DOHH2 (cell line): ENCODE results near the gene CABLES1.

Experiments used
- H3F3A ChIP-seq: fragments of 200-600 bp; sonication (generic), shearing (Covaris generic); 2 replicates; pipeline ENCODE4 v1.6.0; 2016; ENCODE audit warnings: antibody characterized with exemption, mild to moderate bottlenecking; ENCODE audit not compliant: control insufficient read depth, insufficient read depth
- H3K27ac ChIP-seq: fragments of 200-600 bp; sonication (generic); 2 replicates; pipeline ENCODE4 v1.5.1; 2014; ENCODE audit warnings: low read depth, mild to moderate bottlenecking, low read length, moderate library complexity
- H3K27me3 ChIP-seq: fragments of 200-600 bp; sonication (generic); 2 replicates; pipeline ENCODE4 v1.6.1; 2014; ENCODE audit warnings: mild to moderate bottlenecking, low read length, mixed read lengths; ENCODE audit not compliant: control insufficient read depth
- H3K36me3 ChIP-seq: fragments of 200-600 bp; sonication (generic); 2 replicates; pipeline ENCODE4 v1.6.1; 2014; ENCODE audit warnings: mild to moderate bottlenecking, low read length, moderate library complexity, mixed read lengths; ENCODE audit not compliant: control insufficient read depth
- H3K4me1 ChIP-seq: fragments of 200-600 bp; sonication (generic); 2 replicates; pipeline ENCODE4 v1.6.1; 2014; ENCODE audit warnings: mild to moderate bottlenecking, low read length, mixed read lengths; ENCODE audit not compliant: control insufficient read depth
- H3K4me2 ChIP-seq: fragments of 200-600 bp; sonication (generic); 2 replicates; pipeline ENCODE4 v1.6.0; 2014; ENCODE audit warnings: mild to moderate bottlenecking, low read length, moderate library complexity
- H3K4me3 ChIP-seq: fragments of 200-600 bp; sonication (generic); 2 replicates; pipeline ENCODE4 v1.5.1; 2014; ENCODE audit warnings: mild to moderate bottlenecking, low read length, mixed read lengths
- H3K79me2 ChIP-seq: fragments of 200-600 bp; sonication (generic); 2 replicates; pipeline ENCODE4 v1.6.1; 2014; ENCODE audit warnings: mild to moderate bottlenecking, low read length, mixed read lengths; ENCODE audit not compliant: control insufficient read depth
- H3K9me2 ChIP-seq: fragments of 200-600 bp; sonication (generic); replicated peaks from 2 replicates; pipeline ENCODE4 v1.6.1; 2014; ENCODE audit warnings: mild to moderate bottlenecking, low read length, mixed read lengths; ENCODE audit not compliant: control insufficient read depth
- H3K9me3 ChIP-seq: fragments of 200-600 bp; sonication (generic); 2 replicates; pipeline ENCODE4 v1.6.1; 2014; ENCODE audit warnings: antibody characterized with exemption, low read length, mixed read lengths; ENCODE audit not compliant: control insufficient read depth, insufficient read depth
- H4K20me1 ChIP-seq: fragments of 200-600 bp; sonication (generic); 2 replicates; pipeline ENCODE4 v1.6.0; 2014; ENCODE audit warnings: low read depth, mild to moderate bottlenecking, antibody characterized with exemption, low read length, moderate library complexity; ENCODE audit not compliant: control insufficient read depth, insufficient read depth
- EZH2phosphoT487 ChIP-seq: fragments of 200-600 bp; sonication (generic); IDR thresholded peaks from 2 replicates; pipeline ENCODE4 v1.6.1; 2017; ENCODE audit warnings: borderline replicate concordance, mild to moderate bottlenecking, antibody characterized with exemption, low read length, moderate library complexity, mixed read lengths
- TF ChIP-seq, protein P1 (sequence below): fragments of 200-600 bp; sonication (generic); IDR thresholded peaks from one replicate; pipeline ENCODE4 v1.5.1; 2014; ENCODE audit warnings: antibody characterized with exemption, mild to moderate bottlenecking, low read depth, low read length; ENCODE audit not compliant: poor library complexity, severe bottlenecking

CABLES1 gene

DNA sequence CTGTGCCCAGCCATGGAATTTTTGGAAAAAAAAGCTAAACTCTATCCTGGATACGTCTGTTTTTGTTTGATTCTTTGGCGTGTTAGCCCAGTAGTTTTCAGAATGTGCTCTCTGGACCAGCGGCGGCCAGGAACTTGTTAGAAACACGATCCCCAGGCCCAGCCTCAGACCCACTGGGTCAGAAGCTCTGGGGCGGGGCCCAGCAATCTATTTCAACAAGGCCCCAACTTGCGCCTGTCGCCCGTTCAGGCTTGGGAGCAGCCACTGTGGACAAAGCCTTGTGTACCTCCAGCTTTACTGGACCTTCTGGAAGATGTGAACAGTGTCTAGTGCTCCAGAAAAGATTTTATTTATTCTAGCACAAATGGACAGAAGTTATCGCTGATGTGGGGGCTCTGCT, 14.3 kb downstream of the CABLES1 start:
- H3K27me3 ChIP-seq = no peaks in the 10 kb centered on the region
- no peaks in the 10 kb centered on the region for H4K20me1 ChIP-seq

GRCh38 chr18:23151414-23152099, 16.3 kb downstream of the CABLES1 start:
- H3K4me2 ChIP-seq = no peak overlapping the region
- no peak for TF ChIP-seq EZH2phosphoT487
- TF ChIP-seq, protein P1, sequence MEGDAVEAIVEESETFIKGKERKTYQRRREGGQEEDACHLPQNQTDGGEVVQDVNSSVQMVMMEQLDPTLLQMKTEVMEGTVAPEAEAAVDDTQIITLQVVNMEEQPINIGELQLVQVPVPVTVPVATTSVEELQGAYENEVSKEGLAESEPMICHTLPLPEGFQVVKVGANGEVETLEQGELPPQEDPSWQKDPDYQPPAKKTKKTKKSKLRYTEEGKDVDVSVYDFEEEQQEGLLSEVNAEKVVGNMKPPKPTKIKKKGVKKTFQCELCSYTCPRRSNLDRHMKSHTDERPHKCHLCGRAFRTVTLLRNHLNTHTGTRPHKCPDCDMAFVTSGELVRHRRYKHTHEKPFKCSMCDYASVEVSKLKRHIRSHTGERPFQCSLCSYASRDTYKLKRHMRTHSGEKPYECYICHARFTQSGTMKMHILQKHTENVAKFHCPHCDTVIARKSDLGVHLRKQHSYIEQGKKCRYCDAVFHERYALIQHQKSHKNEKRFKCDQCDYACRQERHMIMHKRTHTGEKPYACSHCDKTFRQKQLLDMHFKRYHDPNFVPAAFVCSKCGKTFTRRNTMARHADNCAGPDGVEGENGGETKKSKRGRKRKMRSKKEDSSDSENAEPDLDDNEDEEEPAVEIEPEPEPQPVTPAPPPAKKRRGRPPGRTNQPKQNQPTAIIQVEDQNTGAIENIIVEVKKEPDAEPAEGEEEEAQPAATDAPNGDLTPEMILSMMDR = no peak
- no peaks in the 10 kb centered on the region for H3K9me3 ChIP-seq
- no peaks in the 10 kb centered on the region for H3K4me1 ChIP-seq
- no peak overlapping the region for H3K4me3 ChIP-seq
- H3K27ac ChIP-seq = no peak overlapping the region
- no peaks in the 10 kb centered on the region for H3K79me2 ChIP-seq
- H3K36me3 ChIP-seq = no peaks in the 10 kb centered on the region
- H3F3A ChIP-seq = no peaks in the 10 kb centered on the region
- H4K20me1 ChIP-seq = no peaks in the 10 kb centered on the region
- no peaks in the 10 kb centered on the region for H3K27me3 ChIP-seq
- no peaks in the 10 kb centered on the region for H3K9me2 ChIP-seq

More for the DNA sequence above, 14.3 kb downstream of the CABLES1 start:
- Histone ChIP-seq H3F3A (no peaks in the 10 kb centered on the region), H3K27ac (no peak overlapping the region), H3K79me2 (no peaks in the 10 kb centered on the region), H3K4me3 (no peak overlapping the region), H3K4me2 (no peak overlapping the region), H3K9me3 (no peaks in the 10 kb centered on the region), H3K4me1 (no peaks in the 10 kb centered on the region), H3K9me2 (no peaks in the 10 kb centered on the region), H3K36me3 (no peaks in the 10 kb centered on the region)
- TF ChIP-seq EZH2phosphoT487 = no peak
- TF ChIP-seq, protein P1 = no peak

DNA sequence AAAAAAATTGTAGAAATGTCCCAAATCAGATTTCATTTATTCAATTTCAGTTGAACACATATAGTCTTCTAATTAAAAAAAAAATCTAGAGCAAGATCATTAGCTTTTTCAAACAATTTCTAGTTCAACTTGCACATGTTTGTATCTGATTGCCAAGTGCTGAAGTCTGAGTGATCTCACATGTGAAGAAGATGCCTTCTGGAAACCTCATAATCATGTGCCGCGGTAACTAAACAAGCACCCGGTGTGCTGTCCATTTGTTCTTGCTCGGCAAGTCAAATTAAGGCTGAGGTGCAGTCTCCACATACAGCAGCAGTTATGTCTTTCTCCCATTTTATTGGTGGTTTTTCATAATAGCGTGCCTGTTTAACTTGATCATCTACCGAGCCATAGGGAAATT, 18.7 kb downstream of the CABLES1 start:
- no peak for TF ChIP-seq EZH2phosphoT487
- TF ChIP-seq, protein P1 = no peak
- Histone ChIP-seq H3K27me3 (no peaks in the 10 kb centered on the region), H3K36me3 (no peaks in the 10 kb centered on the region), H3K27ac (no peak overlapping the region), H3K4me3 (no peak overlapping the region), H3K9me3 (no peaks in the 10 kb centered on the region), H3K4me2 (no peak overlapping the region), H3K4me1 (no peaks in the 10 kb centered on the region), H4K20me1 (no peaks in the 10 kb centered on the region), H3K79me2 (no peaks in the 10 kb centered on the region), H3F3A (no peaks in the 10 kb centered on the region), H3K9me2 (no peaks in the 10 kb centered on the region)
